ENCODE results near the gene NCKIPSD.

Gene NCKIPSD

GRCh38 chr3:48652923-48653715 lies 32.6 kb downstream of the NCKIPSD start:
- Histone ChIP-seq H3K4me3 (replicated peaks; ENCODE audit: low read depth, low read length) (no peak overlapping the region), H3K27me3 (replicated peaks; ENCODE audit: control insufficient read depth, insufficient read depth, low read length) (no peaks in the 10 kb centered on the region), H3K36me3 (ENCODE audit: control insufficient read depth, insufficient read depth, low read length) (no peaks in the 10 kb centered on the region)
- no peak for DNase-seq (ENCODE audit: extremely low read depth, insufficient read length)
- no peak for TF ChIP-seq CTCF (IDR thresholded peaks at IDR 0.05; ENCODE audit: insufficient read depth, low read length, poor library complexity, severe bottlenecking)

- TF ChIP-seq CTCF (IDR thresholded peaks at IDR 0.05; ENCODE audit: insufficient read depth, low read length, poor library complexity, severe bottlenecking) = no peak
- no peak overlapping the region for H3K4me3 ChIP-seq (replicated peaks; ENCODE audit: low read depth, low read length)
- H3K36me3 ChIP-seq (ENCODE audit: control insufficient read depth, insufficient read depth, low read length) = no peaks in the 10 kb centered on the region
- no peaks in the 10 kb centered on the region for H3K27me3 ChIP-seq (replicated peaks; ENCODE audit: control insufficient read depth, insufficient read depth, low read length)
- no peak for DNase-seq (ENCODE audit: extremely low read depth, insufficient read length)
These were observed 33.9 kb downstream of the NCKIPSD start for GRCh38 chr3:48651771-48652170.

- TF ChIP-seq CTCF (IDR thresholded peaks at IDR 0.05; ENCODE audit: insufficient read depth, low read length, poor library complexity, severe bottlenecking) = no peak
- H3K4me3 ChIP-seq (replicated peaks; ENCODE audit: low read depth, low read length) = no peak overlapping the region
- no peaks in the 10 kb centered on the region for H3K36me3 ChIP-seq (ENCODE audit: control insufficient read depth, insufficient read depth, low read length)
- no peak for DNase-seq (ENCODE audit: extremely low read depth, insufficient read length)
- H3K27me3 ChIP-seq (replicated peaks; ENCODE audit: control insufficient read depth, insufficient read depth, low read length) = no peaks in the 10 kb centered on the region
These were observed 35.0 kb downstream of the NCKIPSD start for GRCh38 chr3:48650723-48651122.

- no peak for DNase-seq (ENCODE audit: extremely low read depth, insufficient read length)
- Histone ChIP-seq H3K4me3 (replicated peaks; ENCODE audit: low read depth, low read length) (no peak overlapping the region), H3K36me3 (ENCODE audit: control insufficient read depth, insufficient read depth, low read length) (no peaks in the 10 kb centered on the region), H3K27me3 (replicated peaks; ENCODE audit: control insufficient read depth, insufficient read depth, low read length) (no peaks in the 10 kb centered on the region)
- no peak for TF ChIP-seq CTCF (IDR thresholded peaks at IDR 0.05; ENCODE audit: insufficient read depth, low read length, poor library complexity, severe bottlenecking)
These were observed 37.4 kb downstream of the NCKIPSD start for GRCh38 chr3:48648188-48648850.

GRCh38 chr3:48647714-48648113 lies 38.0 kb downstream of the NCKIPSD start:
- H3K4me3 ChIP-seq (replicated peaks; ENCODE audit: low read depth, low read length) = no peak overlapping the region
- TF ChIP-seq CTCF (IDR thresholded peaks at IDR 0.05; ENCODE audit: insufficient read depth, low read length, poor library complexity, severe bottlenecking) = no peak
- H3K27me3 ChIP-seq (replicated peaks; ENCODE audit: control insufficient read depth, insufficient read depth, low read length) = no peaks in the 10 kb centered on the region
- H3K36me3 ChIP-seq (ENCODE audit: control insufficient read depth, insufficient read depth, low read length) = no peaks in the 10 kb centered on the region
- no peak for DNase-seq (ENCODE audit: extremely low read depth, insufficient read length)
